SK-N-SH (cell line): ENCODE results near the gene CD33. TPM values are rescaled to one million over a fixed set of nuclear protein-coding genes. Genes with fewer than 3 reads are reported as not detected.
A peak's percentile ranks its signal among the peaks of the same experiment; 100 is the strongest.

ENCODE experiments used
- CTCF ChIA-PET: fragments of 300-600, 350-600 bp; formaldehyde crosslinking; extraction: SDS; loops from one replicate; lab custom pipeline; 2021; lab: Yijun Ruan, JAX
- POLR2A ChIA-PET: fragments of 350-600 bp; sonication (Branson Sonifier 250); formaldehyde crosslinking; extraction: SDS; loops from one replicate; lab custom pipeline; 2020; ENCODE audit warnings: antibody characterized with exemption, inconsistent platforms; lab: Yijun Ruan, JAX
- DNase-seq: peaks from one replicate; pipeline ENCODE4 v3.0.0; 2012
- H2AFZ ChIP-seq: fragments of 200-600 bp; sonication (generic); 2 replicates; pipeline ENCODE4 v1.8.1; 2016; ENCODE audit warnings: antibody characterized with exemption, mild to moderate bottlenecking, low read depth
- H3F3A ChIP-seq: fragments of 200-600 bp; sonication (generic); replicated peaks from 2 replicates; pipeline ENCODE3; 2016; ENCODE audit warnings: antibody characterized with exemption, mild to moderate bottlenecking; ENCODE audit not compliant: insufficient read depth
- H3K27ac ChIP-seq, 2 experiments: fragments of 200-500 bp in 1 of 2; fragments of 200-600 bp in 1 of 2; sonication (Bioruptor generic) in 1 of 2; sonication (generic), shearing (Covaris generic) in 1 of 2; 2 replicates each; pipeline versions ENCODE4 v1.5.1 to v1.6.1; 2014 to 2016; ENCODE audit warnings: low read depth in 2 of 2, inconsistent platforms in 1 of 2, low read length in 1 of 2, mild to moderate bottlenecking in 1 of 2, mixed read lengths in 1 of 2
- H3K27me3 ChIP-seq: fragments of 200-600 bp; sonication (generic), shearing (Covaris generic); 2 replicates; pipeline ENCODE4 v1.6.1; 2016; ENCODE audit warnings: mixed run types; ENCODE audit not compliant: insufficient read depth
- H3K36me3 ChIP-seq, 2 experiments: fragments of 200-500 bp in 1 of 2; fragments of 200-600 bp in 1 of 2; sonication (Bioruptor generic) in 1 of 2; sonication (generic) in 1 of 2; replicated peaks in 1 of 2; 2 replicates each; pipeline versions ENCODE3 to v1.5.1; 2014 to 2016; ENCODE audit warnings: low read length in 1 of 2, mild to moderate bottlenecking in 1 of 2; ENCODE audit not compliant: insufficient read depth in 2 of 2, control insufficient read depth in 1 of 2
- H3K4me1 ChIP-seq, 2 experiments: fragments of 200-500 bp in 1 of 2; fragments of 200-600 bp in 1 of 2; sonication (Bioruptor generic) in 1 of 2; sonication (generic), shearing (Covaris generic) in 1 of 2; 2 replicates each; pipeline versions ENCODE4 v1.5.1 to v1.6.1; 2014 to 2016; ENCODE audit warnings: low read depth in 1 of 2, low read length in 1 of 2, mixed run types in 1 of 2; ENCODE audit not compliant: insufficient read depth in 2 of 2, control insufficient read depth in 1 of 2
- H3K4me2 ChIP-seq: fragments of 200-600 bp; sonication (generic), shearing (Covaris generic); 2 replicates; pipeline ENCODE4 v1.6.1; 2017; ENCODE audit warnings: mixed run types
- H3K4me3 ChIP-seq, 2 experiments: fragments of 200-500 bp in 1 of 2; fragments of 200-600 bp in 1 of 2; sonication (Bioruptor generic) in 1 of 2; sonication (generic), shearing (Covaris generic) in 1 of 2; 2 replicates each; pipeline versions ENCODE4 v1.5.1 to v1.8.1; 2014 to 2016; ENCODE audit warnings: low read depth in 2 of 2, inconsistent platforms in 1 of 2, low read length in 1 of 2, mild to moderate bottlenecking in 1 of 2, mixed read lengths in 1 of 2, moderate library complexity in 1 of 2
- H3K79me2 ChIP-seq: fragments of 200-600 bp; sonication (generic); 2 replicates; pipeline ENCODE4 v1.8.1; 2017; ENCODE audit warnings: mild to moderate bottlenecking; ENCODE audit not compliant: insufficient read depth
- H3K9ac ChIP-seq: fragments of 200-600 bp; sonication (generic); 2 replicates; pipeline ENCODE4 v1.6.1; 2017; ENCODE audit warnings: mixed run types
- H3K9me2 ChIP-seq: fragments of 200-600 bp; sonication (generic); 2 replicates; pipeline ENCODE4 v1.6.1; 2017; ENCODE audit warnings: mixed run types
- H3K9me3 ChIP-seq: fragments of 200-600 bp; sonication (generic); 2 replicates; pipeline ENCODE4 v1.6.1; 2017; ENCODE audit warnings: mixed run types, mild to moderate bottlenecking, moderate library complexity
- H4K20me1 ChIP-seq: fragments of 200-600 bp; sonication (generic); 2 replicates; pipeline ENCODE4 v1.6.1; 2017; ENCODE audit warnings: mild to moderate bottlenecking, mixed run types; ENCODE audit not compliant: insufficient read depth
- ELF1 ChIP-seq: IDR thresholded peaks from 2 replicates; pipeline ENCODE4 v1.4.0; 2012
- EZH2phosphoT487 ChIP-seq: fragments of 200-600 bp; sonication (generic); IDR thresholded peaks from 2 replicates; pipeline ENCODE4 v1.6.1; 2017; ENCODE audit warnings: low read depth, mixed run types, mild to moderate bottlenecking, antibody characterized with exemption, moderate library complexity, borderline replicate concordance
- FOSL2 ChIP-seq: IDR thresholded peaks from 2 replicates; pipeline ENCODE4 v1.4.0; 2012; ENCODE audit warnings: low read depth, mild to moderate bottlenecking, moderate library complexity, borderline replicate concordance
- FOXM1 ChIP-seq: IDR thresholded peaks from 2 replicates; pipeline ENCODE4 v1.4.0; 2012; ENCODE audit warnings: low read depth, mild to moderate bottlenecking
- IRF3 ChIP-seq: fragments of 150-350 bp; IDR thresholded peaks from 2 replicates; pipeline ENCODE4 v1.6.1; 2016; ENCODE audit warnings: mild to moderate bottlenecking, low read depth, low read length
- JUND ChIP-seq: IDR thresholded peaks from 2 replicates; pipeline ENCODE4 v1.4.0; 2012
- MAX ChIP-seq: IDR thresholded peaks from 2 replicates; pipeline ENCODE4 v1.4.0; 2012; ENCODE audit warnings: low read depth
- MEF2A ChIP-seq: IDR thresholded peaks from 2 replicates; pipeline ENCODE4 v1.4.0; 2012; ENCODE audit warnings: low read depth, borderline replicate concordance
- MXI1 ChIP-seq: IDR thresholded peaks from 2 replicates; pipeline ENCODE4 v1.6.1; 2012; ENCODE audit warnings: mild to moderate bottlenecking, low read depth, low read length, improper control_type of control experiment
- NFIC ChIP-seq: IDR thresholded peaks from 2 replicates; pipeline ENCODE4 v1.4.0; 2012; ENCODE audit warnings: borderline replicate concordance
- PBX3 ChIP-seq: IDR thresholded peaks from 2 replicates; pipeline ENCODE4; 2012
- RAD21 ChIP-seq: IDR thresholded peaks from 2 replicates; pipeline ENCODE4 v1.6.1; 2012; ENCODE audit warnings: mild to moderate bottlenecking, low read length
- REST ChIP-seq: IDR thresholded peaks from 2 replicates; pipeline ENCODE4 v1.6.1; 2012; ENCODE audit warnings: mild to moderate bottlenecking, low read depth, low read length, moderate library complexity
- RFX5 ChIP-seq: IDR thresholded peaks from 2 replicates; pipeline ENCODE4 v1.6.1; 2012; ENCODE audit warnings: mild to moderate bottlenecking, improper control_type of control experiment, low read length
- TAF1 ChIP-seq: IDR thresholded peaks from 2 replicates; pipeline ENCODE4 v1.6.1; 2012; ENCODE audit warnings: low read depth, mild to moderate bottlenecking, low read length, moderate library complexity, borderline replicate concordance
- YY1 ChIP-seq: IDR thresholded peaks from 2 replicates; pipeline ENCODE4 v1.4.0; 2012; ENCODE audit warnings: low read depth, mild to moderate bottlenecking
- ZBTB33 ChIP-seq: IDR thresholded peaks from 2 replicates; pipeline ENCODE4 v1.4.0; 2012; ENCODE audit warnings: low read depth, borderline replicate concordance
- WGBS: methylation state at CpG from one replicate; pipeline ENCODE4 v1.1.6; 2017; ENCODE audit warnings: low lambda C conversion rate; 5-methylcytosine and 5-hydroxymethylcytosine counted together
- polyA plus RNA-seq, 3 experiments: library from polyadenylated mRNA; depleted of rRNA; stranded (reverse); fragments of >200 nt; gene quantifications; 2 replicates each; pipeline ENCODE4 v1.2.3, GENCODE V29; 2012

The CD33 gene
- polyA plus RNA-seq, 1 of the 3 experiments (the other 2 are of a cell fraction): 0.36 TPM

- H3K9me2 ChIP-seq: no peaks in the 10 kb centered on the region
- TF ChIP-seq MAX (no peak), IRF3 (no peak), REST (no peak), FOSL2 (no peak), MXI1 (no peak), JUND (no peak), YY1 (no peak), EZH2phosphoT487 (no peak), TAF1 (no peak), MEF2A (no peak), PBX3 (no peak)
- TF ChIP-seq, all 33 proteins: peak for 0
- WGBS: 26% methylated on average over 19 of the region's 31 CpGs
- DNase-seq: peak; percentile 36
- Histone ChIP-seq H3K9me3 (no peaks in the 10 kb centered on the region), H3K27me3 (peaks cover 32% of the 10 kb centered on the region), H3K36me3 (no peaks in the 10 kb centered on the region), H3K27ac (no peak overlapping the region), H3K4me2 (no peak overlapping the region), H2AFZ (no peak overlapping the region), H3K79me2 (no peaks in the 10 kb centered on the region), H3K4me1 (no peaks in the 10 kb centered on the region), H3K4me3 (no peak overlapping the region), H3F3A (no peaks in the 10 kb centered on the region), H3K9ac (no peak overlapping the region), H4K20me1 (no peaks in the 10 kb centered on the region)
- ChIA-PET POLR2A (no interaction called here), CTCF (no interaction called here)
Measured at GRCh38 chr19:51181913-51182419, 42.9 kb upstream of the CD33 start.

GRCh38 chr19:51183629-51184028 lies 41.3 kb upstream of the CD33 start:
- Histone ChIP-seq H3K4me2 (no peak overlapping the region), H3K9me2 (no peaks in the 10 kb centered on the region), H3K9ac (no peak overlapping the region), H4K20me1 (no peaks in the 10 kb centered on the region)
- WGBS: 9% methylated on average over 8 of the region's 8 CpGs
- POLR2A ChIA-PET: no interaction called here
- TF ChIP-seq FOXM1 (no peak), ZBTB33 (no peak), NFIC (no peak), EZH2phosphoT487 (no peak), RFX5 (no peak), RAD21 (no peak), ELF1 (no peak)
- TF ChIP-seq, all 33 proteins: peak for 0
- no peak overlapping the region for H2AFZ ChIP-seq
- peaks cover 41% of the 10 kb centered on the region for H3K27me3 ChIP-seq
- no peaks in the 10 kb centered on the region for H3K36me3 ChIP-seq
- no peak overlapping the region for H3K4me3 ChIP-seq
- H3F3A ChIP-seq: no peaks in the 10 kb centered on the region
- H3K27ac ChIP-seq: no peak overlapping the region
- DNase-seq: no peak
- no peaks in the 10 kb centered on the region for H3K9me3 ChIP-seq
- no peaks in the 10 kb centered on the region for H3K4me1 ChIP-seq
- CTCF ChIA-PET: no interaction called here
- H3K79me2 ChIP-seq: no peaks in the 10 kb centered on the region
